ENCODE results near the gene ZNF799. TPM values are rescaled to one million over a fixed set of nuclear protein-coding genes. Genes with fewer than 3 reads are reported as not detected.

The ZNF799 gene
- polyA plus RNA-seq, 3 donors = 1.8 to 3.4 (median 3.2) TPM

- Histone ChIP-seq H3K27ac (ENCODE audit: low read depth in 1 of 2, low read length in 2 of 2) (no peak overlapping the region), H3K4me3 (replicated peaks in 1 of 3; ENCODE audit: low read depth in 2 of 3, low read length in 3 of 3) (no peak overlapping the region), H2AFZ (ENCODE audit: insufficient read depth, low read depth, low read length, poor library complexity, severe bottlenecking) (no peak overlapping the region), H3K4me1 (ENCODE audit: control insufficient read depth in 1 of 2, insufficient read depth in 2 of 2, low read length in 2 of 2) (no peaks in the 10 kb centered on the region), H3K4me2 (replicated peaks; ENCODE audit: extremely low read depth, low read length, poor library complexity, severe bottlenecking) (no peak overlapping the region), H3K9me3 (replicated peaks in 1 of 2; ENCODE audit: control insufficient read depth in 1 of 2, insufficient read depth in 1 of 2, low read length in 2 of 2) (peaks cover 56 to 60% of the 10 kb centered on the region in 2 donors), H3K36me3 (replicated peaks in 1 of 2; ENCODE audit: control insufficient read depth in 1 of 2, insufficient read depth in 2 of 2, low read length in 2 of 2) (no peaks in the 10 kb centered on the region), H3K79me2 (ENCODE audit: insufficient read depth, low read length) (no peaks in the 10 kb centered on the region), H3K9ac (ENCODE audit: insufficient read depth, low read length, poor library complexity, severe bottlenecking) (no peak overlapping the region), H3K27me3 (ENCODE audit: control insufficient read depth in 2 of 2, insufficient read depth in 2 of 2, low read length in 2 of 2) (no peaks in the 10 kb centered on the region), H4K20me1 (ENCODE audit: insufficient read depth, low read length) (no peaks in the 10 kb centered on the region)
- intact Hi-C loops (cut with micrococcal nuclease) = no loop called here
- H3K36me3 Mint-ChIP-seq = no peaks in the 10 kb centered on the region
- peaks cover under 1% of the 10 kb centered on the region for H3K4me1 Mint-ChIP-seq
- H3K27me3 Mint-ChIP-seq (ENCODE audit: low read depth in 3 of 3) = peaks cover 0 to 2% (median 2%) of the 10 kb centered on the region in 3 donors
- no CpG with 5 or more reads among the region's 1 CpG for WGBS (ENCODE audit: insufficient coverage)
- no peak overlapping the region for H3K4me3 Mint-ChIP-seq
- DNase-seq = no peak
- peaks cover 35 to 74% (median 66%) of the 10 kb centered on the region in 7 donors for H3K9me3 Mint-ChIP-seq
- H3K27ac Mint-ChIP-seq = no peak overlapping the region
- TF ChIP-seq, protein P1, sequence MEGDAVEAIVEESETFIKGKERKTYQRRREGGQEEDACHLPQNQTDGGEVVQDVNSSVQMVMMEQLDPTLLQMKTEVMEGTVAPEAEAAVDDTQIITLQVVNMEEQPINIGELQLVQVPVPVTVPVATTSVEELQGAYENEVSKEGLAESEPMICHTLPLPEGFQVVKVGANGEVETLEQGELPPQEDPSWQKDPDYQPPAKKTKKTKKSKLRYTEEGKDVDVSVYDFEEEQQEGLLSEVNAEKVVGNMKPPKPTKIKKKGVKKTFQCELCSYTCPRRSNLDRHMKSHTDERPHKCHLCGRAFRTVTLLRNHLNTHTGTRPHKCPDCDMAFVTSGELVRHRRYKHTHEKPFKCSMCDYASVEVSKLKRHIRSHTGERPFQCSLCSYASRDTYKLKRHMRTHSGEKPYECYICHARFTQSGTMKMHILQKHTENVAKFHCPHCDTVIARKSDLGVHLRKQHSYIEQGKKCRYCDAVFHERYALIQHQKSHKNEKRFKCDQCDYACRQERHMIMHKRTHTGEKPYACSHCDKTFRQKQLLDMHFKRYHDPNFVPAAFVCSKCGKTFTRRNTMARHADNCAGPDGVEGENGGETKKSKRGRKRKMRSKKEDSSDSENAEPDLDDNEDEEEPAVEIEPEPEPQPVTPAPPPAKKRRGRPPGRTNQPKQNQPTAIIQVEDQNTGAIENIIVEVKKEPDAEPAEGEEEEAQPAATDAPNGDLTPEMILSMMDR (IDR thresholded peaks at IDR 0.05) = no peak
Observed at GRCh38 chr19:12374026-12374425, 27.0 kb downstream of the ZNF799 start.

DNA sequence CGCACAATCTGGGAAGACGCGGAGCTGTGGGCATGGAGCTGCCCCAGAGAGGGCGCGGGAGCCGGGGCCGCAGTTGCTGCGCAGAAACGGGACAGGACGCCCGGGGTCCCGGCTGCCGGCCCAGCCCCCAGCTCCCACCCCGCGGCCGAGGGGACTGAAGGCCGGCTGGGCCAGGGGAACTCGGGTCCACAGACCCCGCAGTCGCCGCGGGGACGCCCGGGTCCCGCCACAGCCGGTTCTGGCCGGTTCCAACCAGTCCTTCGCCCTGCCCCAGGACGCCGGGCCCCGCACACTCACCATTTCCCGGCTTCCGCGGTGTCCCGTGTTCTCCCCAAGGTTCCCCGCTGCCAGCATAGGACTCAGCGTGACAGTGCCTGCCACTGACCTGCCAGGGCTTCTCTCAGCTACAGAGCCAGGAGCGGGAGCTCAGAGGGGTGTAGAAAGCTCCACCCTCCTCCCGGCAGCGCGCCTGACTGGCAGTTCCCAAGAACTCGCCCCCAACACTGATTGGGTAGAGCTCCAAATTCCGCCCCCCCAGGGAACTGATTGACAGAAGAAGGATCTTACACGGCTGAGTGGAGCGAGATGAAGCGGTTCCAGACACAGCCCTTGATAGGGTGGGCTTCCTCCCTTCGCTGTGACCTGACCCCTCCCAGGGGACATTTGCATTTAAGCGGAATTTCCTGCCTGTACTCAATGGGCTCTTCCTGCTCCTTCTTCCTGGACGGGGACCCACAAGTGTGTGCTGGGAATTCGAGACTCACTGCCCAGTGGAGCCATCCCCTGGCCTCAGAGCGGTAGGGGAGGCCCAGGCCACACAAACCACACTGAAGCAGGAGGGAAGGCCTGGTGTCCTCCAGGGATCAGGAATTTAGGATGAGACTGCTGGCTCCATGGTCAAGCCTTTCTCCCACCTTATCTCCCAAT is 35.6 kb downstream of the ZNF799 start, which contains the start of gene ZNF442:
Gene ZNF442, minus strand, starts transcription at position 448 of the 927 bp plus-strand sequence. CDS start 2,052 bp downstream, outside the sequence.
- peak within 1 kb of the TSS in 6 of 7 donors; percentile 3 to 84 (median 66) for H3K27ac Mint-ChIP-seq
- H3K27ac ChIP-seq (ENCODE audit: low read depth in 1 of 2, low read length in 2 of 2) = peak within 1 kb of the TSS in 1 of 2 donors; percentile 58
- H3K36me3 Mint-ChIP-seq = peaks cover 0 to 3% of the 10 kb centered on the region in 2 donors
- peak within 1 kb of the TSS; percentile 95 for H2AFZ ChIP-seq (ENCODE audit: insufficient read depth, low read depth, low read length, poor library complexity, severe bottlenecking)
- H3K9me3 ChIP-seq (replicated peaks in 1 of 2; ENCODE audit: control insufficient read depth in 1 of 2, insufficient read depth in 1 of 2, low read length in 2 of 2) = peaks cover 12 to 44% of the 10 kb centered on the region in 2 donors
- H3K9ac ChIP-seq (ENCODE audit: insufficient read depth, low read length, poor library complexity, severe bottlenecking) = peak within 1 kb of the TSS; percentile 66
- H3K4me2 ChIP-seq (replicated peaks; ENCODE audit: extremely low read depth, low read length, poor library complexity, severe bottlenecking) = peak within 1 kb of the TSS; percentile 74
- peak within 1 kb of the TSS; percentile 92 to 95 for H3K4me3 Mint-ChIP-seq
- under 1% methylated on average over 45 of the region's 51 CpGs for WGBS (ENCODE audit: insufficient coverage)
- H3K79me2 ChIP-seq (ENCODE audit: insufficient read depth, low read length) = no peaks in the 10 kb centered on the region
- intact Hi-C loops (cut with micrococcal nuclease) = no loop called here
- TF ChIP-seq, protein P1 (IDR thresholded peaks at IDR 0.05) = no peak
- peaks cover 15 to 61% (median 59%) of the 10 kb centered on the region in 7 donors for H3K9me3 Mint-ChIP-seq
- DNase-seq = peak; percentile 69 to 76 (median 72)
- no peaks in the 10 kb centered on the region for H4K20me1 ChIP-seq (ENCODE audit: insufficient read depth, low read length)
- peak within 1 kb of the TSS; percentile 62 to 85 (median 71) for H3K4me3 ChIP-seq (replicated peaks in 1 of 3; ENCODE audit: low read depth in 2 of 3, low read length in 3 of 3)
- peaks cover 24% of the 10 kb centered on the region for H3K4me1 Mint-ChIP-seq
- no peaks in the 10 kb centered on the region for H3K27me3 ChIP-seq (ENCODE audit: control insufficient read depth in 2 of 2, insufficient read depth in 2 of 2, low read length in 2 of 2)
- H3K36me3 ChIP-seq (replicated peaks in 1 of 2; ENCODE audit: control insufficient read depth in 1 of 2, insufficient read depth in 2 of 2, low read length in 2 of 2) = no peaks in the 10 kb centered on the region
- H3K27me3 Mint-ChIP-seq (ENCODE audit: low read depth in 3 of 3) = peaks cover 2 to 18% (median 4%) of the 10 kb centered on the region in 3 donors
- H3K4me1 ChIP-seq (ENCODE audit: control insufficient read depth in 1 of 2, insufficient read depth in 2 of 2, low read length in 2 of 2) = peaks cover 13 to 18% of the 10 kb centered on the region in 2 donors

Measured in CD14-positive monocyte (primary cell).